OCI-LY3 (cell line): ENCODE results near the gene PPM1B.
"Not testable (repeated sequence)": the region's sequence is repeated elsewhere in the genome, so short reads cannot be mapped to it uniquely, and the experiment has no call there.

Experiments
- H2AFZ ChIP-seq: fragments of 200-600, 300-600 bp; shearing (Covaris generic); 2 replicates; pipeline ENCODE4 v1.6.0; 2014; ENCODE audit warnings: antibody characterized with exemption, low read depth, low read length
- H3K27ac ChIP-seq: fragments of 200-600, 300-600 bp; sonication (generic); 2 replicates; pipeline ENCODE4 v1.5.1; 2014; ENCODE audit warnings: mild to moderate bottlenecking, low read length, moderate library complexity, mixed read lengths
- H3K27me3 ChIP-seq: fragments of 200-600, 300-600 bp; sonication (generic); 2 replicates; pipeline ENCODE4 v1.6.1; 2014; ENCODE audit warnings: low read depth, low read length, mixed read lengths
- H3K36me3 ChIP-seq: fragments of 200-600, 300-600 bp; sonication (generic); replicated peaks from 2 replicates; pipeline ENCODE3; 2014; ENCODE audit warnings: low read depth, low read length, mixed read lengths
- H3K4me1 ChIP-seq: fragments of 300-600, 200-600 bp; sonication (generic); 2 replicates; pipeline ENCODE4 v1.6.1; 2014; ENCODE audit warnings: low read length, mixed read lengths
- H3K4me2 ChIP-seq: fragments of 200-600, 300-600 bp; sonication (generic); 2 replicates; pipeline ENCODE4 v1.6.1; 2014; ENCODE audit warnings: low read length, mixed read lengths
- H3K4me3 ChIP-seq: fragments of 300-600, 200-600 bp; sonication (generic); 2 replicates; pipeline ENCODE4 v1.5.1; 2014; ENCODE audit warnings: antibody characterized with exemption, mild to moderate bottlenecking, low read length, moderate library complexity
- H3K79me2 ChIP-seq: fragments of 300-600, 200-600 bp; shearing (Covaris generic); 2 replicates; pipeline ENCODE4 v1.6.1; 2014; ENCODE audit warnings: mild to moderate bottlenecking, low read length, mixed read lengths
- H3K9ac ChIP-seq: fragments of 300-600, 200-600 bp; shearing (Covaris generic); 2 replicates; pipeline ENCODE4 v1.6.0; 2014; ENCODE audit warnings: mild to moderate bottlenecking, low read length, moderate library complexity
- H3K9me3 ChIP-seq: fragments of 200-600, 300-600 bp; shearing (Covaris generic); 2 replicates; pipeline ENCODE4 v1.6.1; 2014; ENCODE audit warnings: low read length, mixed read lengths; ENCODE audit not compliant: insufficient read depth
- H4K20me1 ChIP-seq: fragments of 200-600, 300-600 bp; sonication (generic); 2 replicates; pipeline ENCODE4 v1.6.1; 2016; ENCODE audit warnings: low read length, mixed read lengths; ENCODE audit not compliant: insufficient read depth
- EZH2phosphoT487 ChIP-seq: fragments of 200-600 bp; shearing (Covaris generic); IDR thresholded peaks from 2 replicates; pipeline ENCODE4 v1.6.1; 2018; ENCODE audit warnings: antibody characterized with exemption, mixed run types, low read depth
- TF ChIP-seq, protein P1 (sequence below): fragments of 200-600, 300-600 bp; sonication (generic); IDR thresholded peaks from 2 replicates; pipeline ENCODE4 v1.5.1; 2014; ENCODE audit warnings: antibody characterized with exemption, low read length, low read depth

Gene PPM1B

DNA sequence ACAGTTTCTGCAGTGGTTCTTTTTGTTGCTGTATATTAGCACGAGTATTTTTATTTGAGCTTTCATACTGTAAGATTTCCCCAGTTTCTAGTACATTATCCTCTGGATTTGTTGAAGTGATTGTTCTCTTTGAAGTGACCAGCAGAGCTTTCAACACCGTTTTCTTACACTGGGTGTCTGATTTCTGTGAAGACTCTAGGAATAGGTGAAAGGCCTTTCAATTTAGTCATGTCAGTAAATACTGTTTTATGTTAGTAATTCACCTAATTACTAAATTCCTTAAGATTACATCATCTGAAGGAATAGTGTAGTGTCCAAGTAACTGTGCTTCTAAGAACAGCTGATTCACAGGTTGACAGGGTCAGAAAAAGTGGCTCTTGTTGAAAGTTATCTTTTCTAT is 2.3 kb downstream of the PPM1B start:
- Histone ChIP-seq H3K9ac (no peak overlapping the region), H3K27ac (no peak overlapping the region), H2AFZ (no peak overlapping the region), H3K9me3 (no peaks in the 10 kb centered on the region), H3K4me3 (peak overlapping the region; percentile 90), H3K36me3 (peaks cover 3% of the 10 kb centered on the region), H3K79me2 (peaks cover 71% of the 10 kb centered on the region), H3K4me1 (peaks cover 23% of the 10 kb centered on the region), H3K4me2 (peak overlapping the region; percentile 74), H3K27me3 (no peaks in the 10 kb centered on the region), H4K20me1 (peaks cover 50% of the 10 kb centered on the region)
- TF ChIP-seq, protein P1, sequence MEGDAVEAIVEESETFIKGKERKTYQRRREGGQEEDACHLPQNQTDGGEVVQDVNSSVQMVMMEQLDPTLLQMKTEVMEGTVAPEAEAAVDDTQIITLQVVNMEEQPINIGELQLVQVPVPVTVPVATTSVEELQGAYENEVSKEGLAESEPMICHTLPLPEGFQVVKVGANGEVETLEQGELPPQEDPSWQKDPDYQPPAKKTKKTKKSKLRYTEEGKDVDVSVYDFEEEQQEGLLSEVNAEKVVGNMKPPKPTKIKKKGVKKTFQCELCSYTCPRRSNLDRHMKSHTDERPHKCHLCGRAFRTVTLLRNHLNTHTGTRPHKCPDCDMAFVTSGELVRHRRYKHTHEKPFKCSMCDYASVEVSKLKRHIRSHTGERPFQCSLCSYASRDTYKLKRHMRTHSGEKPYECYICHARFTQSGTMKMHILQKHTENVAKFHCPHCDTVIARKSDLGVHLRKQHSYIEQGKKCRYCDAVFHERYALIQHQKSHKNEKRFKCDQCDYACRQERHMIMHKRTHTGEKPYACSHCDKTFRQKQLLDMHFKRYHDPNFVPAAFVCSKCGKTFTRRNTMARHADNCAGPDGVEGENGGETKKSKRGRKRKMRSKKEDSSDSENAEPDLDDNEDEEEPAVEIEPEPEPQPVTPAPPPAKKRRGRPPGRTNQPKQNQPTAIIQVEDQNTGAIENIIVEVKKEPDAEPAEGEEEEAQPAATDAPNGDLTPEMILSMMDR: no peak
- TF ChIP-seq EZH2phosphoT487: no peak

DNA sequence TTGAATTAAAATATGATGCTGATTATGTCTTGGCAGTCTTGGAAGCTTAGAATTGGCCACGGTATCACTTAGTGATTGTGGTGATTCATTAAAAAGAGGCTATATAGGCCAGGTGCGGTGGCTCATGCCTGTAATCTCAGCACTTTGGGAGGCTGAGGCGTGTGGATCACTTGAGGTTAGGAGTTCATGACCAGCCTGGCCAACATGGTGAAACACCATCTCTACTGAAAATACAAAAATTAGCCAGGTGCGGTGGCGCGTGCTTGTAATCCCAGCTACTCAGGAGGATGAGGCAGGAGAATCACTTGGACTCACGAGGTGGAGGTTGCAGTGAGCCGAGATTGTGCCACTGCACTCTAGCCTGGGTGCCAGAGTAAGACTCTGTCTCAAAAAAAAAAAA is 2.8 kb downstream of the PPM1B start:
- H3K79me2 ChIP-seq: peaks cover 76% of the 10 kb centered on the region
- peaks cover 54% of the 10 kb centered on the region for H4K20me1 ChIP-seq
- H3K4me2 ChIP-seq: peak overlapping the region; percentile 74; the same call in 1 of the 2 replicates
- not testable (repeated sequence) for H3K36me3 ChIP-seq, H3K4me3 ChIP-seq, H3K27me3 ChIP-seq, H3K9ac ChIP-seq, H2AFZ ChIP-seq, H3K9me3 ChIP-seq, H3K27ac ChIP-seq
- peaks cover 28% of the 10 kb centered on the region for H3K4me1 ChIP-seq

DNA sequence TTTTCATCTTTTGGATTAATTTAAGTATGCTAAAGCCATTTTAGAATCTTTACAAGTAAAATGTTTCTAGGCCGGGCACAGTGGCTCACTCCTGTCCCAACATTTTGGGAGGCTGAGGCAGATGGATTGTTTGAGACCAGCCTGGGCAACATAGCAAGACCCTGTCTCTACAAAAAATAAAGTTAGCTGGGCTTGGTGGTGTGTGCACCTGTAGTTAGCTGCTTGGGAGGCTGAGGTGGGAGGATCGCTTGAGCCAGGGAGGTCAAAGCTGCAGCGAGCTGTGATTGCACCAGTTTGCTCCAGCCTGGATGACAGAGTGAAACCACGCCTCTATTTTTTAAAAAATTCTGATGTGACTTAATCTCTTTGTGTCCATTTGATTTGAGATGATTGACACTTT is 3.9 kb downstream of the PPM1B start:
- H3K36me3 ChIP-seq: peaks cover 3% of the 10 kb centered on the region
- peaks cover 26% of the 10 kb centered on the region for H3K4me1 ChIP-seq
- no peak overlapping the region for H2AFZ ChIP-seq
- peaks cover 59% of the 10 kb centered on the region for H4K20me1 ChIP-seq
- no peak overlapping the region for H3K27ac ChIP-seq
- TF ChIP-seq, protein P1: no peak
- TF ChIP-seq EZH2phosphoT487: no peak
- H3K4me3 ChIP-seq: no peak overlapping the region
- H3K9me3 ChIP-seq: no peaks in the 10 kb centered on the region
- no peak overlapping the region for H3K4me2 ChIP-seq
- no peak overlapping the region for H3K9ac ChIP-seq
- peaks cover 87% of the 10 kb centered on the region for H3K79me2 ChIP-seq
- no peaks in the 10 kb centered on the region for H3K27me3 ChIP-seq

DNA sequence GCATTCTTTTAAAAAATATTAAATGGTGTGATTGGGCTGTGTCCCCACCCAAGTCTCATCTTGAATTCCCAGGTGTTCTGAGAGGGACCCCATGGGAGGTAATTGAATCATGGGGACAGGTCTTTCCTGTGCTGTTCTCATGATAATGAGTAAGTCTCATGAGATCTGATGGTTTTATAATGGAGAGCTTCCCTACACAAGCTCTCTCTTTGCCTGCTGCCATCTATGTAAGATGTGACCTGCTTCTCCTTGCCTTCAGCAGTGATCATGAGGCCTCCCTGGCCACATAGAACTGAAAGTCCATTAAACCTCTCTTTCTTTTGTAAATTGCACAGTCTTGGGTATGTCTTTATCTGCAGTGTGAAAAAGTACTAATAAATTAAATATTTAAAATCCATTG is 10.3 kb downstream of the PPM1B start:
- H3K4me1 ChIP-seq: peaks cover 36% of the 10 kb centered on the region
- H3K4me3 ChIP-seq: no peak overlapping the region
- TF ChIP-seq, protein P1: no peak
- TF ChIP-seq EZH2phosphoT487: no peak
- H3K79me2 ChIP-seq: peaks cover 93% of the 10 kb centered on the region
- no peak overlapping the region for H3K9ac ChIP-seq
- H2AFZ ChIP-seq: no peak overlapping the region
- peaks cover 56% of the 10 kb centered on the region for H4K20me1 ChIP-seq
- H3K27ac ChIP-seq: no peak overlapping the region
- H3K36me3 ChIP-seq: peaks cover 15% of the 10 kb centered on the region
- H3K9me3 ChIP-seq: no peaks in the 10 kb centered on the region
- H3K27me3 ChIP-seq: no peaks in the 10 kb centered on the region
- no peak overlapping the region for H3K4me2 ChIP-seq

DNA sequence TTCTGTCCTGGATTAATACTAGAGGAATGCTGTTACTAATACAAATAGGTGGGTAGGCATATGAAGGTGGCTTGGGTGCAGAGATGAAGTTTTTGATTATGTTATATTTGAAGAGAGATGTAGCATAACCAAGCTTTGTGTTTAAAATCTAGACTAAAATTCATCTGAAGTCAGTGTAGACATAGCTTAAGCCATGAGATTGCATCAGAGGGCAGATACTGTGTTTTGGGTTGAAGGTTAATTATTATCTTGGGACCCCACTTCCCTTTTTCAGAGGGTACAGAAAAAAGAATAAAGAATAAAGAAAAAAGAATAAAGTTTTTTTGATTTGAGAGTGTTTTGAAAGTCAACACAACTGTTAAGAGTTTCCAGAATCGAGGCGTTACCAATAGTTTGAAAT is 13.0 kb downstream of the PPM1B start:
- peak overlapping the region; percentile 75 for H3K4me2 ChIP-seq
- no peaks in the 10 kb centered on the region for H3K9me3 ChIP-seq
- H3K79me2 ChIP-seq: peaks cover 93% of the 10 kb centered on the region
- H3K36me3 ChIP-seq: peaks cover 21% of the 10 kb centered on the region
- no peak for TF ChIP-seq EZH2phosphoT487
- TF ChIP-seq, protein P1: no peak
- H4K20me1 ChIP-seq: peaks cover 52% of the 10 kb centered on the region
- peak overlapping the region; percentile 52 for H3K27ac ChIP-seq
- no peak overlapping the region for H2AFZ ChIP-seq
- H3K9ac ChIP-seq: peak overlapping the region; percentile 18; the same call in 1 of the 2 replicates
- no peaks in the 10 kb centered on the region for H3K27me3 ChIP-seq
- peak overlapping the region; percentile 27 for H3K4me3 ChIP-seq
- peaks cover 22% of the 10 kb centered on the region for H3K4me1 ChIP-seq
